ENCODE measurements around the gene RRAD.

- TF ChIP-seq, protein P1, sequence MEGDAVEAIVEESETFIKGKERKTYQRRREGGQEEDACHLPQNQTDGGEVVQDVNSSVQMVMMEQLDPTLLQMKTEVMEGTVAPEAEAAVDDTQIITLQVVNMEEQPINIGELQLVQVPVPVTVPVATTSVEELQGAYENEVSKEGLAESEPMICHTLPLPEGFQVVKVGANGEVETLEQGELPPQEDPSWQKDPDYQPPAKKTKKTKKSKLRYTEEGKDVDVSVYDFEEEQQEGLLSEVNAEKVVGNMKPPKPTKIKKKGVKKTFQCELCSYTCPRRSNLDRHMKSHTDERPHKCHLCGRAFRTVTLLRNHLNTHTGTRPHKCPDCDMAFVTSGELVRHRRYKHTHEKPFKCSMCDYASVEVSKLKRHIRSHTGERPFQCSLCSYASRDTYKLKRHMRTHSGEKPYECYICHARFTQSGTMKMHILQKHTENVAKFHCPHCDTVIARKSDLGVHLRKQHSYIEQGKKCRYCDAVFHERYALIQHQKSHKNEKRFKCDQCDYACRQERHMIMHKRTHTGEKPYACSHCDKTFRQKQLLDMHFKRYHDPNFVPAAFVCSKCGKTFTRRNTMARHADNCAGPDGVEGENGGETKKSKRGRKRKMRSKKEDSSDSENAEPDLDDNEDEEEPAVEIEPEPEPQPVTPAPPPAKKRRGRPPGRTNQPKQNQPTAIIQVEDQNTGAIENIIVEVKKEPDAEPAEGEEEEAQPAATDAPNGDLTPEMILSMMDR (IDR thresholded peaks at IDR 0.05) = no peak
- no peak for TF ChIP-seq EZH2phosphoT487 (IDR thresholded peaks at IDR 0.05)
Observed at GRCh38 chr16:66961914-66962313, 36.6 kb upstream of the RRAD start.

Measured in neural progenitor cell (in vitro differentiated cells).